Thoracic aorta (tissue), 2 donors: ENCODE data around the gene WNT7A. TPM values are rescaled to one million over a fixed set of nuclear protein-coding genes. Genes with fewer than 3 reads are reported as not detected.

Source experiments
- ATAC-seq: fragments of 150-250 bp; one replicate; pipeline ENCODE4 v1.8.0; 2017; ENCODE audit warnings: low read depth; ENCODE audit not compliant: insufficient number of reproducible peaks, low FRiP score
- DNase-seq: peaks from one replicate; pipeline ENCODE4 v3.0.0-alpha.2; 2020; ENCODE audit warnings: low spot score
- H3K27ac ChIP-seq, 2 donors: fragments of 200-600 bp; sonication (generic); 1 replicate in 1 of 2; 2 replicates in 1 of 2; pipeline ENCODE4 v1.5.1; 2016; ENCODE audit warnings: mild to moderate bottlenecking in 2 of 2, moderate library complexity in 2 of 2
- H3K27me3 ChIP-seq: fragments of 200-600 bp; sonication (generic); replicated peaks from 2 replicates; pipeline ENCODE4 v1.6.0; 2016; ENCODE audit warnings: mild to moderate bottlenecking; ENCODE audit not compliant: insufficient read depth
- H3K36me3 ChIP-seq: fragments of 200-600 bp; sonication (generic); one replicate; pipeline ENCODE4 v1.5.1; 2016
- H3K4me1 ChIP-seq, 2 donors: fragments of 200-600 bp; sonication (generic); 1 replicate in 1 of 2; 2 replicates in 1 of 2; pipeline versions ENCODE4 v1.5.1 to v1.6.0; 2016; ENCODE audit warnings: low read depth in 2 of 2, mild to moderate bottlenecking in 1 of 2; ENCODE audit not compliant: control insufficient read depth in 1 of 2
- H3K4me3 ChIP-seq: fragments of 200-600 bp; sonication (generic); 2 replicates; pipeline ENCODE4 v1.5.1; 2016; ENCODE audit warnings: mild to moderate bottlenecking
- H3K9me3 ChIP-seq: fragments of 200-600 bp; sonication (generic); 2 replicates; pipeline ENCODE4 v1.5.1; 2016
- CTCF ChIP-seq: fragments of 200-600 bp; sonication (generic); IDR thresholded peaks from one replicate; pipeline ENCODE4 v1.5.1; 2019; ENCODE audit warnings: antibody characterized with exemption
- total RNA-seq, 2 donors: library from RNA; depleted of rRNA; stranded (reverse); fragments of >200 nt; gene quantifications; one replicate each; pipeline versions ENCODE4 v1.1.0 to v1.2.3, GENCODE V29; 2016

Gene WNT7A
- total RNA-seq, 2 donors from 2014 or later = not detected

- ATAC-seq (no peak), DNase-seq (no peak)
- Histone ChIP-seq H3K36me3 (no peaks in the 10 kb centered on the region), H3K27ac (no peak overlapping the region), H3K9me3 (no peaks in the 10 kb centered on the region), H3K4me3 (no peak overlapping the region), H3K4me1 (no peaks in the 10 kb centered on the region), H3K27me3 (no peaks in the 10 kb centered on the region)
- no peak for TF ChIP-seq CTCF
Measured at GRCh38 chr3:13829311-13829710, 50.6 kb downstream of the WNT7A start.

GRCh38 chr3:13828501-13829265, 51.2 kb downstream of the WNT7A start:
- Histone ChIP-seq H3K27ac (no peak overlapping the region), H3K36me3 (no peaks in the 10 kb centered on the region), H3K4me3 (no peak overlapping the region), H3K27me3 (no peaks in the 10 kb centered on the region), H3K4me1 (no peaks in the 10 kb centered on the region), H3K9me3 (no peaks in the 10 kb centered on the region)
- ATAC-seq (no peak), DNase-seq (no peak)
- TF ChIP-seq CTCF = no peak

- no peaks in the 10 kb centered on the region for H3K36me3 ChIP-seq
- H3K4me3 ChIP-seq = no peak overlapping the region
- no peak for DNase-seq
- no peaks in the 10 kb centered on the region for H3K27me3 ChIP-seq
- no peak for ATAC-seq
- no peaks in the 10 kb centered on the region for H3K9me3 ChIP-seq
- no peak for TF ChIP-seq CTCF
- H3K4me1 ChIP-seq = no peaks in the 10 kb centered on the region
- H3K27ac ChIP-seq = no peak overlapping the region
Measured at GRCh38 chr3:13827699-13828098, 52.2 kb downstream of the WNT7A start.

- no peak for DNase-seq
- no peak for ATAC-seq
- TF ChIP-seq CTCF = no peak
- no peaks in the 10 kb centered on the region for H3K4me1 ChIP-seq
- H3K9me3 ChIP-seq = no peaks in the 10 kb centered on the region
- no peak overlapping the region for H3K4me3 ChIP-seq
- H3K36me3 ChIP-seq = no peaks in the 10 kb centered on the region
- no peak overlapping the region for H3K27ac ChIP-seq
- no peaks in the 10 kb centered on the region for H3K27me3 ChIP-seq
Measured at GRCh38 chr3:13827256-13827655, 52.6 kb downstream of the WNT7A start.

GRCh38 chr3:13826672-13827071, 53.2 kb downstream of the WNT7A start:
- DNase-seq (no peak), ATAC-seq (no peak)
- Histone ChIP-seq H3K4me3 (no peak overlapping the region), H3K9me3 (no peaks in the 10 kb centered on the region), H3K27ac (no peak overlapping the region), H3K4me1 (no peaks in the 10 kb centered on the region), H3K27me3 (no peaks in the 10 kb centered on the region), H3K36me3 (no peaks in the 10 kb centered on the region)
- TF ChIP-seq CTCF = no peak
